Ishikawa (cell line): Measurements from ENCODE around the gene PARP1.

ENCODE experiments used
- CEBPB ChIP-seq: IDR thresholded peaks from 2 replicates; pipeline ENCODE4 v1.6.1; 2012
- CREB1 ChIP-seq: IDR thresholded peaks from 2 replicates; pipeline ENCODE4 v1.6.1; 2012; ENCODE audit warnings: low read depth
- EGR1 ChIP-seq: IDR thresholded peaks from 2 replicates; pipeline ENCODE4 v1.6.1; 2012
- EP300 ChIP-seq: IDR thresholded peaks from 2 replicates; pipeline ENCODE4 v1.6.1; 2012; ENCODE audit warnings: borderline replicate concordance
- FOXM1 ChIP-seq: IDR thresholded peaks from 2 replicates; pipeline ENCODE4 v1.6.1; 2012; ENCODE audit warnings: low read depth, borderline replicate concordance
- MAX ChIP-seq: IDR thresholded peaks from 2 replicates; pipeline ENCODE4 v1.6.1; 2012
- NFIC ChIP-seq: IDR thresholded peaks from 2 replicates; pipeline ENCODE4 v1.6.1; 2012
- RAD21 ChIP-seq: IDR thresholded peaks from 2 replicates; pipeline ENCODE4 v1.6.1; 2012; ENCODE audit warnings: low read depth
- REST ChIP-seq: IDR thresholded peaks from 2 replicates; pipeline ENCODE4 v1.6.1; 2012; ENCODE audit warnings: low read depth, mild to moderate bottlenecking
- TAF1 ChIP-seq: IDR thresholded peaks from 2 replicates; pipeline ENCODE4 v1.6.1; 2012; ENCODE audit warnings: low read depth, mild to moderate bottlenecking
- TCF12 ChIP-seq: IDR thresholded peaks from 2 replicates; pipeline ENCODE4 v1.6.1; 2012; ENCODE audit warnings: low read depth
- TEAD4 ChIP-seq: IDR thresholded peaks from 2 replicates; pipeline ENCODE4 v1.6.1; 2012
- USF1 ChIP-seq: IDR thresholded peaks from 2 replicates; pipeline ENCODE4 v1.6.1; 2012
- YY1 ChIP-seq: IDR thresholded peaks from 2 replicates; pipeline ENCODE4 v1.6.1; 2012; ENCODE audit warnings: low read depth
- ZBTB7A ChIP-seq: IDR thresholded peaks from 2 replicates; pipeline ENCODE4 v1.6.1; 2012; ENCODE audit warnings: low read depth

Gene PARP1

GRCh38 chr1:226438007-226438406 is 30.1 kb upstream of the PARP1 start:
- TF ChIP-seq NFIC: no peak
- TF ChIP-seq TCF12: no peak
- no peak for TF ChIP-seq TAF1
- TF ChIP-seq FOXM1: no peak
- TF ChIP-seq RAD21: no peak
- TF ChIP-seq ZBTB7A: no peak
- TF ChIP-seq CREB1: no peak

GRCh38 chr1:226436855-226437491 is 29.1 kb upstream of the PARP1 start:
- TF ChIP-seq EGR1: no peak
- no peak for TF ChIP-seq CEBPB
- TF ChIP-seq TEAD4: no peak
- no peak for TF ChIP-seq YY1
- no peak for TF ChIP-seq TCF12
- TF ChIP-seq NFIC: 0 out of 2 replicates have a peak, but pooled peaks have one; percentile 29
- TF ChIP-seq RAD21: no peak
- TF ChIP-seq CREB1: no peak
- TF ChIP-seq ZBTB7A: no peak
- TF ChIP-seq USF1: 0 out of 2 replicates have a peak, but pooled peaks have one; percentile 26
- TF ChIP-seq FOXM1: no peak
- TF ChIP-seq EP300: no peak
- no peak for TF ChIP-seq TAF1
- no peak for TF ChIP-seq REST
- no peak for TF ChIP-seq MAX

- TF ChIP-seq CREB1 (no peak), REST (no peak), CEBPB (no peak), TAF1 (no peak), MAX (no peak), TEAD4 (no peak), NFIC (no peak), ZBTB7A (no peak)
Measured at GRCh38 chr1:226436472-226436854, 28.6 kb upstream of the PARP1 start.

- no peak for TF ChIP-seq USF1
- no peak for TF ChIP-seq RAD21
- TF ChIP-seq ZBTB7A: no peak
- TF ChIP-seq FOXM1: no peak
- TF ChIP-seq CREB1: no peak
- no peak for TF ChIP-seq MAX
- TF ChIP-seq EGR1: no peak
- no peak for TF ChIP-seq CEBPB
- TF ChIP-seq TAF1: no peak
- TF ChIP-seq TEAD4: no peak
- TF ChIP-seq YY1: no peak
- TF ChIP-seq EP300: no peak
- TF ChIP-seq NFIC: no peak
- TF ChIP-seq REST: no peak
- TF ChIP-seq TCF12: no peak
Measured at GRCh38 chr1:226433341-226433720, 25.4 kb upstream of the PARP1 start.
